ENCODE results near the gene PDCD7.

- TF ChIP-seq CTCF (IDR thresholded peaks at IDR 0.05) (no peak), POLR2A (IDR thresholded peaks at IDR 0.05) (no peak)
Measured at GRCh38 chr15:65067645-65068402, 65.8 kb downstream of the PDCD7 start, which contains the start of gene RASL12.
